HG03439 (cell line): ENCODE results near the gene NDUFB10.
"Not testable (repeated sequence)": the region's sequence is repeated elsewhere in the genome, so short reads cannot be mapped to it uniquely, and the experiment has no call there.

Experiments used
- ATAC-seq: cut with Tn5 transposase; IDR thresholded peaks from one replicate; pipeline ENCODE4 v1.9.1; 2021; ENCODE audit warnings: mild to moderate bottlenecking, moderate library complexity; ENCODE audit not compliant: unreplicated experiment

The NDUFB10 gene

GRCh38 chr16:1923299-1924034, 35.9 kb upstream of the NDUFB10 start:
- no peak for ATAC-seq

GRCh38 chr16:1924095-1924494, 35.2 kb upstream of the NDUFB10 start:
- no peak for ATAC-seq

DNA sequence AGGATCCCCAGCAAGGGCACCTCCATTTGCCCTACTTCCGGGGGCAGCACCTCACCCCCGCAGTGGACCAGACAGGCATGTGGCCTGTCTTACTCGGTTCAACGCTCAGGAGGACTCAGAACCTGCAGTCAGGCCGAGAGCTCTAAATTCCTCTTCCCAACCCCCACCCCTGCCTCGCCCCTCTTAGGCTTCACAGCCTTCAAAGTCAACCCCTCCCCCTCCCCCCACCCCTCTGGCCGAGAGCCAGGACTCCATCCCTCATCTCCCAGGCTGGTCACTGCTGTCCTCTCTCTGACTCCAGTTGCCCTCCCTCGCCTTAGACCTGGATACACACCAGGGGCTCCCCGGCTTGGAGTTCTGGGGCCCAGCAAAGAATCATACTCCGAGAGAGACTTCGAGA, 33.1 kb upstream of the NDUFB10 start:
- ATAC-seq = no peak

DNA sequence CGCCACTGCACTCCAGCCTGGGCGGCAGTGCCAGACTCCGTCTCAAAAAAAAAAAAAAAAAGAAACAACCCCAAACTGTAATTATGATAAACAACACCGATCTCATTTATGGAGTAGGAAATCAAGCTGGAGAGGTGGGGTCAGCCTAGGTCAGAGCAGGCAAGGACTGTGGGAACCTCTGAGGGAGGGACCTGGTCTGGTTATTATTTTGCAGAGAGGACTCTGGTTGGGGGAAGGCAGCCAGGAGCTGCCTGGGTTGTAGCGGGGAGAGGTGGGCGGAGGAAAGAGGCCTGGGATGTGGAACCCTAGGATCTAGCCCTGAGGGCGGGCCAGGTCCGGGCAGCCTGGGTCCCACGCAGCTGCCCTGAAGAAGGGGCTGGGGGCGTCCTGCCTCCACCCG, 30.2 kb upstream of the NDUFB10 start:
- no peak for ATAC-seq

GRCh38 chr16:1929578-1930337, 29.6 kb upstream of the NDUFB10 start:
- peak; percentile 76 for ATAC-seq

GRCh38 chr16:1930338-1930720, 29.0 kb upstream of the NDUFB10 start:
- no peak for ATAC-seq

- ATAC-seq = no peak
These were observed 27.0 kb upstream of the NDUFB10 start for GRCh38 chr16:1932050-1933028.

DNA sequence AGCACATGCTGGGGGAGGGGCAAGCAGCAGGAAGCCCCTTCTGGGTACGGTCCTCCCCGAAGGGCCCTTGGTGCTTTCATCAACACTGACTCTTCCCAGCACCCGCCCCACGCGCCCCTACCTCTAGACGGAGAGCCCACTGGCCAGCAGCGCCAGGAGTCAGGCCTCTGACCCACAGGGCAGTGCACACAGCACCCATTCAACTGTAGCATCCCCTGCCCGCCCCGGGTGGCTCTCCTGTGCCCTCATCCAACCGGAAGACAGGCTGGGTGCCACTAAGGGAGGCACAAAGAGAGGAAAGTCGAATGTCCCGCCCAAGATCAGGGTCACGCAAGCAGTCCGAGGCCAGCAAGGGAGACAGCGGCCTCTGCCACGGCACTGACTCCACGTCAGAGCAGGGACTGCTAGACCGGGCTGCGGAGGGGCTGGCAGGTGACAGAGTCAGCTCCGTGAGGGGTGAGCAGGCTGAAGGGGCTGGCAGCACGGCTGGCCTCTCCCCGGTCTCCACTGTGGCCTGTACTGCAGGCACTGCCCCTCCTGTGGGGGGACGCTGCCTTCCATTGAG, 26.2 kb upstream of the NDUFB10 start:
- no peak for ATAC-seq

- no peak for ATAC-seq
These were observed 22.3 kb upstream of the NDUFB10 start for GRCh38 chr16:1936945-1937479.

DNA sequence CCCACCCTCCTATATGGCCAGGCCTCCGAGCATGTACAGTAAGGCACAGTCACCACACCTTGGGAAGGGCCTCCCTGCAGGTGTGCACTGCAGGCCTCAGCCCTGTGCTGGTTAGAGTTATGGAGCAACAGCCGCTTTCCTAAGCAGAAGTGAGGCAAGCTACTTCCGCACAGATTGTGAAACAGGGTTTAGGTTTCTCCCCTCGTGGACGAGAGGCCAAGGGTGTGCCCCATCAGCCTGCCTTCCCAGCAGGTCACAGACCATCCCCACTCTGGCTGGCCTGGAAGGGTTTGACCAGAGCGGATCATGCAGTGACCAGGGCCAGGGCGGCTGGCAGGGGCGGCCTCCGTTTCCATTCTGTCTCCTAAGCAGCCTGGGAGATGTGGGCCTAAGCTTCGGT, 21.0 kb upstream of the NDUFB10 start:
- ATAC-seq = no peak

DNA sequence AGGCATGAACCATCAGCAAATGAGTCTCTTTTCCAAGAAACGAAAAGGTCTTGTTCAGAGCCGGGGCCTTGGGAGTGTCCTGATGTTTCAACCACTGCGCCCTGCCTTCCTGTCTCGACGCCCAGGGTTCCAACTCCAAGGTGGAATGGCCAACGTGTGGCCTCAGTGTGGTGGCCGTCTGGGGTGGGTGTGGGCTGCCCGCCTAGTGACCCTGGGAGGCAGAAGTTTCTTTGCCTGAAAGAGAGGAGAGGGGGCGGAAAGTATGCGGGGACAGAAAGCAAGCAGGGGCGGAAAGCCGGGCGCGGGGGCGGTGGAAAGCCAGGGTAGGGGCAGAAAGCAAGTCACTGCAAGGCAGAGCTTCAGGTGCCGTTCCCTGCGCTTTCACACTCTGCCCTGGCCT, 20.4 kb upstream of the NDUFB10 start:
- no peak for ATAC-seq

GRCh38 chr16:1939833-1940232, 19.5 kb upstream of the NDUFB10 start:
- ATAC-seq = not testable (repeated sequence)

DNA sequence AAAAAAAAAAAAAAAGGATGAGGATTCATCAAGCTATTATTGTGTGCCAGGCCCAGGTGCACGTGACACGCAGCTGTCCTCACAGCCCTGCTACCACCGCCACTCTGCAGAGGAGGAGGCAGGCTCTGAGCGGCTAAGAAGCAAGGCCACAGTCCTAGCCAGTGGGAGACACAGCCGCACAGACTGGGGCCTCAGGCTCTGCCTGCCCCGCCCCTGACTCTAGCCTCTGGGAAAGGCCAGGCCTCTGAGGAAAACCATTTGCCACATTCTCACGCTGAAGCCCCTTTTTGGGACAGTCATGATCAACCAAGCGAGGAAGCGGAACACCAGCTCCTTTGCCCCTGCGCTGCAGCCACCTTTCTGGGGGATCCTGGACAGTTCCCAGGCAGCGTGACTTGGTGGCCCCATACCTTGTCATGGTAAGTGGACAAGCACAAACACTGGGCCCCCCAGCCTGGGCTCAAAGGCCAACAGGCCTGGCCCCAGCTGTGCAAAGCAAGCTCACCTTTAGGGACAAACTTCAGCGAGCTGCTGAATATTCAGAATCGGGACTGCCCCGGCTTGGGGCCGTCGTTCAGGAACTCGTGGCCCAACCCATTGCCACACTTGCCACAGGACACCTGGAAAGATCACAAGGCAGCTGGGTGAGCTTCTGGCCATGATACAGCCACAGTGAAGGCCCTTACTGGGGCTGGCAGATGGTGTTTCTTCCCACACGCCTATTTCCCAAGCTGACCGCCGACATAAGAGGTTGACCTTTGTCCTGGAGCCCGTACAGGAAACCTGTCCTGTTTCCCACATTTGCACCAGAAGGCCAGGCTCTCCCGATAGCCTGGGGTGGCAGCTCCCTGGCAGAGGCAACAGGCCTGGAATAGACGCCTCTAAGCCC, 18.8 kb upstream of the NDUFB10 start:
- ATAC-seq = no peak

DNA sequence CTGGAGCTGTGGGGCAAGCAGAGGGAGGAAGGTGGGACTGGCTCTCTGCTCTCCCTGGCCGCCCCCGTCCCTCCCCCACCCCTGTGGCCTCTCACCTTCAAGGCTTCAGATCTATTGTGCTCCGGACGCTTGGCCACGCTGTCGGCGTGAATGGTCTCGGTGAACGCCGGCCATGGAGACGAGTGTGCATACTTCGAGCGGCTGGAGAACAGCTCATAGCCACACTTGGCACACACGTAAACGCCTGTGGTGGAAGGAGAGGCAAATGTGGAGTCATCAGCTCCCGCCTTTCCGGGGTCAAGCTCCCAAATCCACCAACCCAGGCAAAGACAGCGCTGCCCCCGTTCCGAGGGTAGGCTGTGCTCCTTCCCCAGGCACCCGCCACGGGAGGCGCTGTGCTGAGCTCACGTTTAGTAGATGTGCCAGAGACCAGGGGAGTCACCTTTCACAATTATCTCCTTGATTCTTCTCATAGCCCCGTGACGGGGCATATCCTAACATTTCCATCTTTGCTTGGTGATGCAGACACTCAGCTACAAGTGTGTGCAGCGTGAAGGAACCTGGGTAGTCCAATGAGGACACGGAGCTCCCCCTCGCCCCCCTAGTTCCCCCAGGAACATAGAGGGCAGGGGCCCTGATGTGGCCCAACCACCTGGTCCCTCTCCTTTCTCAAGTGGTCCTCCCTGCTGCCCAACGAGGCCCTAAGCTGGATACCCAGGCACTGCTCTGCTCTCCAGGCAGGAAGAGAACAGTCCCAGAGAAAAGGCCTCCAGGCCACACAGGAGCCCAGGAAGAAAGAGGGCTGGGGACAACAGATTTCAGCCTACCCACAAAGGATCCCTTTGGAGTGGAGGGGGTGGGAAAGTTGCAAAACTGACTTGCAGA, 17.9 kb upstream of the NDUFB10 start:
- no peak for ATAC-seq

DNA sequence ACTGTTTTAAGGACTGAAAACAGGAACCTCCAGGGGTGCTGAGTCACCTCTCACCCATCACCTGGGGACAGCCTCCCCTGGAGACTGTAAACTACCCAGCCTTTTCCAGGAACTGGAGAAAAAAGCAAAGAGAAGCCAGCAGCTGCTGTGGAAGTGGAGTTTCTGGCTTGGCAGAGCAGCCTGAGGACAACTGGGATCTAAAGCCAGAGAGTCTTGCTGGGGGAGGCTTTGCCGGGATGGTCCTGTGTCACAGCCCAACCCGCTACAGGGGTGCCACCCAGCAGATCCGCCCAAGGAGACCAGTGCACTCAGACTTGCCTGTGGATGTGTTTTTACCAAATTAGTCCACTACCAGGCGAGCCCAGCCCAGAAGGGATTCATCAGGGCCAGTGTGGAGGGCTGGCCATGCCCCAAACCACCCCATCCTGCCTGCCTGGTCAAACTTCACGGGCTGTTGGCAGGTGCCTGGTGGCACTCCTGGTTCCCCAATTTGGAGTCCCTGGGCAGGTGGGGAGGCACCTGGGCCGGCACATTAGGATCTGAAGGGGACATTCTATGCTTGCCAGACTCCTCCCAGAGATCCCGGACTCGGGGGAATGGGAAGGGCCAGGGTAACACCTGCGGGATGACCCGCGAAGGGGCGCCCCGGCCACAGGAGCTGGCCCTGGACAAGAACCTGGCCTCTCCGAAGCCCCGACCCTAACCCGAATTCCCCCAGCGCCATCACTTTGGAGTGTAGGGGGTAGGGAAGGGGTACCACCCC, 17.1 kb upstream of the NDUFB10 start:
- no peak for ATAC-seq

DNA sequence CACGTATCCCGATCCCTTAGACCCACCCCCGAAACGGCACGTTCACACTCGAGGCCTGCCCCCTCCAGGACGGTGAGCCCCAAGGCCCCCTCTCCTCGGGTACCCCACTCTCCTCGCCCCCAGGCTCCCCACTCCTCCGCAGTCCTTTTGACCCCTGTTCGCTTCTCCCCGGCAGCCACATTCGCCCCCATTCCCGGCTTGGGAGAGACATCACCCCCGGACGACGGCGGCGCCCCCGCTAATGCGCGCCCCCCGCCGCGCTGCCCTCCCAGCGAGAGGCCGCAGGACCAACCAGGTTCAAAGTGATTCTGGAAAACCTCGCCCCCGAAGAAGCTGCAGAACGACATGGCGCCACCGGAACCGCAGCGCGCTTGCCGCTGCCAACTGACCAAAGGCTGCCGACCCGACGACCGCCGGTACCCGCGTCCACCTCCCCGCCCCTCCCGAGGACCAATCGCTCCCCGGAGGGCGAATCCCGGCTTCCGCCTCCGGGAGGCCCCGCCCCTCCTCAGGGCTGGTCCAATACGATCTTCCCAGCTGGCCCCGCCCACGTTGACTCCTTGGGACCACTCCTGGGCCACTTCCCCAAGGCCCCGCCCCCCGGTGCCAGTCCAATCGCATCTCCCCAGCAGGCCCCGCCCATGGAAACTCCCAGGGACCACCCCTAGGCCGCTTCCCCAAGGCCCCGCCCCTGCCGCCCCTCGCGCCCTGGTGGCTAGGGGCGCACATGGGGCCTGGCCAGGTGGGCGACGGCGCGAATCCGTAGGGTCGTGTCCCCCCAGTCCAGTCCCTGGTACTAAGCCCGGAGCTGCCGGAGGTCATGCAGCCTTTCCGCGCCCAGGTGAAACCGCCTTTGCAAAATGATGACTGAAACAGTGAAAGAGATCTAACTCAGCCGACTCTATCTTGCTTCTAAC, 16.3 kb upstream of the NDUFB10 start, which contains the start of gene MSRB1:
MSRB1 (minus strand) TSS at position 390 of the 917 bp plus-strand sequence; CDS start at position 347, 43 bp downstream.
- peak; percentile 83 for ATAC-seq
